SK-N-MC (cell line): ENCODE measurements around the gene LPXN.

Experiments used
- EZH2 ChIP-seq: fragments of 200-600 bp; sonication (generic); IDR thresholded peaks from one replicate; pipeline ENCODE4 v1.6.1; 2017; ENCODE audit warnings: antibody characterized with exemption
- FOXP2 ChIP-seq: optimal IDR thresholded peaks from 2 replicates; pipeline ENCODE3; 2011; ENCODE audit warnings: mild to moderate bottlenecking, moderate library complexity; ENCODE audit not compliant: insufficient read depth; ENCODE audit errors: extremely low read length, control extremely low read depth
- POLR2AphosphoS5 ChIP-seq: IDR thresholded peaks from 2 replicates; pipeline ENCODE4 v1.6.1; 2012; ENCODE audit warnings: mild to moderate bottlenecking, low read depth, low read length, borderline replicate concordance

DNA sequence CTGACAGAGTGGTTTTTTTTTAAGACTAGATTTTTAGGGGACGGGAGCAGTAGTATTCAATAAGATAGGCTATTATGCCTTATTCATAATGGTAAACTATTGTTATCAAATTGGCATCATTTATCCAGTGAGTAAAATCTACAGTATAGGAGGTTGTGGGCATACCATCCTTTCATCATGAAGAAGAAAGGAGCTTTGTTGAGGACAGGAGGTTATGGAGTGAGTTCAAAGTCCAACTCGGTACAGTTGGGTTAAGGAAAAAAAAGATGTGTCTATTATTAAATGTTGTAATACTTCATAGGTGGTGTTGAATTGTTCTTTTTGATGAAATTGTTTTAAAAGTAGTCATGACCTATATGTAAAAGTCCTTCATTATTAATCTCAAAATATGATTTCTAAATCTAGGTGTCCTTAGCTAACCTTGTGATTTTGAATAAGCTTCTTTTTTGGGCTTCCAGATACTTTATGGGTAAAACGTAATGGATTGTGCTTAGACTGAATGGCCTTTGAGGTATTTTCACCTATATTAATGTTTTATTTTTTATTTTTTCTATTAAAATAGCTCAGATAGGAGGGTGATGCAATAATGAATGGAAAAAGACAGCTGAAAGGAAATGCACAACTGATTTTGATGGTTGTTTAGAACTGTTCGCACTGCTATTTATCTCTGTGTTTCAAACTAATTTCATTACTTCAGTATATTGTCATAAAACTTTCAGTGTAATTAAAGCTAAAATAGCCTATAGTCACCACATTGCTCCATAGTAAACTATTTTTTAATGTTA lies 31.5 kb upstream of the LPXN start:
- TF ChIP-seq EZH2: no peak
- TF ChIP-seq POLR2AphosphoS5: no peak
- TF ChIP-seq FOXP2: no peak
